K562 (cell line): ENCODE results near the gene CCKAR. TPM values are rescaled to one million over a fixed set of nuclear protein-coding genes. Genes with fewer than 3 reads are reported as not detected.
A peak's percentile ranks its signal among the peaks of the same experiment; 100 is the strongest.

Experiments used
- ATAC-seq: fragments of 200-7000 bp; cut with Tn5 transposase; 3 replicates; pipeline ENCODE4 v1.9.1; 2020; ENCODE audit warnings: moderate library complexity
- BruUV-seq: library from RNA; stranded (reverse); fragments of 400-500 nt; replicated peaks from 2 replicates; lab custom pipeline; 2021; lab: Mats Ljungman, UMichigan
- CTCF ChIA-PET: fragments of 300-600 bp; formaldehyde crosslinking; extraction: SDS; loops from one replicate; lab custom pipeline; 2021; ENCODE audit warnings: low intra/inter-chr PET ratio; lab: Yijun Ruan, JAX
- POLR2A ChIA-PET: fragments of 300-600, 350-650 bp; sonication (Branson Sonifier 250); formaldehyde crosslinking; extraction: SDS; loops from one replicate; lab custom pipeline; 2021; ENCODE audit warnings: antibody characterized with exemption, inconsistent platforms; lab: Yijun Ruan, JAX
- DNase-seq, 4 experiments: peaks; one replicate each; pipeline versions ENCODE4 v3.0.0 to v3.0.0-alpha.2; 2011 to 2018; ENCODE audit warnings: low spot score in 3 of 4, mixed read lengths in 3 of 4; ENCODE audit errors: extremely low read depth in 1 of 4
- FAIRE-seq: peaks from 2 replicates; lab custom pipeline; 2011; peaks lifted over from hg19 to GRCh38; lab: Jason Lieb, UNC
- H2AFZ ChIP-seq: 2 replicates; pipeline ENCODE4 v1.6.0; 2011; ENCODE audit warnings: low read depth, low read length, control low read depth, inconsistent platforms
- H3K27ac ChIP-seq: fragments of 200-600 bp; 3 replicates; pipeline ENCODE4 v1.8.0; 2011; ENCODE audit warnings: low read depth, mild to moderate bottlenecking, control low read depth, inconsistent platforms, low read length, moderate library complexity, mixed read lengths; ENCODE audit errors: extremely low read depth
- H3K27me3 ChIP-seq, 2 experiments: fragments of 300-600 bp in 1 of 2; 2 replicates in 1 of 2; 3 replicates in 1 of 2; pipeline versions ENCODE4 v1.6.0 to v1.8.0; 2011; ENCODE audit warnings: inconsistent platforms in 2 of 2, low read length in 2 of 2, mild to moderate bottlenecking in 1 of 2, mixed read lengths in 1 of 2, moderate library complexity in 1 of 2; ENCODE audit not compliant: control insufficient read depth in 2 of 2, insufficient read depth in 2 of 2
- H3K36me3 ChIP-seq: fragments of 300-600 bp; 3 replicates; pipeline ENCODE4 v1.8.0; 2011; ENCODE audit warnings: mild to moderate bottlenecking, low read length, inconsistent platforms; ENCODE audit not compliant: control insufficient read depth, insufficient read depth
- H3K4me1 ChIP-seq, 2 experiments: fragments of 200-600 bp in 1 of 2; replicated peaks in 1 of 2; 2 replicates in 1 of 2; 3 replicates in 1 of 2; pipeline versions ENCODE4 v1.5.1 to v1.8.0; 2011; ENCODE audit warnings: inconsistent platforms in 2 of 2, low read length in 2 of 2, mild to moderate bottlenecking in 1 of 2, mixed read lengths in 1 of 2, moderate library complexity in 1 of 2; ENCODE audit not compliant: control insufficient read depth in 2 of 2, insufficient read depth in 2 of 2
- H3K4me2 ChIP-seq: 2 replicates; pipeline ENCODE4 v1.6.1; 2011; ENCODE audit warnings: low read length, control low read depth, inconsistent platforms, mixed read lengths; ENCODE audit not compliant: insufficient read depth
- H3K4me3 ChIP-seq: fragments of 200-600 bp; sonication (generic), shearing (Covaris generic); 2 replicates; pipeline ENCODE4 v1.5.1; 2016; ENCODE audit warnings: control low read depth, inconsistent platforms
- H3K79me2 ChIP-seq: fragments of 200-600 bp; 3 replicates; pipeline ENCODE4 v1.8.0; 2011; ENCODE audit warnings: low read length, inconsistent platforms; ENCODE audit not compliant: control insufficient read depth, insufficient read depth
- H3K9ac ChIP-seq, 2 experiments: 2 replicates each; pipeline versions ENCODE4 v1.6.0 to v1.6.1; 2011; ENCODE audit warnings: low read depth in 2 of 2, low read length in 2 of 2, control low read depth in 1 of 2, inconsistent platforms in 1 of 2, mild to moderate bottlenecking in 1 of 2, mixed read lengths in 1 of 2; ENCODE audit not compliant: insufficient read depth in 1 of 2
- H3K9me1 ChIP-seq: one replicate; pipeline ENCODE4 v1.6.0; 2011; ENCODE audit warnings: inconsistent platforms, mild to moderate bottlenecking, low read length, moderate library complexity; ENCODE audit not compliant: control insufficient read depth, insufficient read depth
- H3K9me3 ChIP-seq: replicated peaks from 2 replicates; pipeline ENCODE4 v1.5.1; 2011; ENCODE audit warnings: low read depth, low read length, inconsistent platforms; ENCODE audit not compliant: control insufficient read depth, insufficient read depth
- H4K20me1 ChIP-seq: replicated peaks from 2 replicates; pipeline ENCODE4 v1.6.1; 2011; ENCODE audit warnings: low read length, inconsistent platforms, mixed read lengths; ENCODE audit not compliant: control insufficient read depth, insufficient read depth
- DMBX1 ChIP-seq: fragments of 250-450 bp; sonication (Bioruptor Pico); IDR thresholded peaks from 2 replicates; pipeline ENCODE4 v1.8.0; 2022; ENCODE audit warnings: inconsistent platforms, mild to moderate bottlenecking, moderate library complexity, borderline replicate concordance
- HLTF ChIP-seq: fragments of 450-650 bp; IDR thresholded peaks from 2 replicates; pipeline ENCODE4 v1.6.1; 2016
- HMBOX1 ChIP-seq: sonication (generic); IDR thresholded peaks from 2 replicates; pipeline ENCODE4 v1.6.1; 2016
- SMC3 ChIP-seq: conservative IDR thresholded peaks from 2 replicates; pipeline ENCODE4 v1.6.1; 2011; ENCODE audit warnings: low read depth, low read length, improper control_type of control experiment; ENCODE audit not compliant: insufficient read depth
- ZNF217 ChIP-seq: sonication (generic); formaldehyde crosslinking; IDR thresholded peaks from 2 replicates; pipeline ENCODE4 v1.8.0; 2022; ENCODE audit warnings: mild to moderate bottlenecking, missing genetic modification reagents
- WGBS: fragments of 100-300 bp; shearing (Covaris generic); methylation state at CpG from one replicate; pipeline ENCODE4 v1.1.6; 2016; ENCODE audit warnings: low coverage, mixed read lengths; ENCODE audit not compliant: insufficient coverage; ENCODE audit errors: missing lambda C conversion rate; 5-methylcytosine and 5-hydroxymethylcytosine counted together
- in situ Hi-C: fragments of 300-500 bp; cut with MboI; formaldehyde crosslinking; loops from 4 replicates; pipeline ENCODE4 v1.15.0; 2018; ENCODE audit warnings: inconsistent platforms, mixed read lengths
- intact Hi-C: fragments of 100-400 bp; cut with micrococcal nuclease; formaldehyde crosslinking; loops from 2 replicates; pipeline ENCODE4 v1.14.2; 2022
- polyA plus RNA-seq, 8 experiments: library from polyadenylated mRNA; depleted of rRNA in 4 of 8; stranded (reverse) in 5 of 8; unstranded in 3 of 8; fragments of >200 nt; fragmentation: Nextera tagmentation in 2 of 8; fragmentation: Illumina TruSeq in 1 of 8; extraction: Ambion mirVana in 2 of 8; extraction: Trizol in 1 of 8; gene quantifications; 2 replicates each; pipeline versions ENCODE4 v1.2.1 to v1.2.3, GENCODE V29; 2011 to 2014; ENCODE audit warnings: inconsistent platforms in 1 of 8, missing spikeins in 1 of 8
- total RNA-seq, 7 experiments: library from RNA; depleted of rRNA in 6 of 7; stranded (reverse); fragments of >200 nt in 6 of 7; fragmentation: Illumina TruSeq in 2 of 7; extraction: Trizol in 2 of 7; gene quantifications; 2 replicates each; pipeline versions ENCODE4 v1.2.1 to v1.2.3, GENCODE V29; 2011 to 2021; ENCODE audit warnings: low replicate concordance in 1 of 7

CCKAR gene
- total and polyA plus RNA-seq, 9 of the 15 experiments (the other 6 are each of a cell fraction or from before 2014, with no cell fraction given), result not detected

GRCh38 chr4:26451597-26451996 lies 38.7 kb downstream of the CCKAR start (continued):
- no peak for TF ChIP-seq HMBOX1

- 19% methylated on average over 5 of the region's 5 CpGs for WGBS
- Histone ChIP-seq H3K9me3 (no peaks in the 10 kb centered on the region), H2AFZ (no peak overlapping the region), H3K4me1 (0 out of 5 replicates have a peak, but pooled peaks cover 0 to 2% of the 10 kb centered on the region in 2 experiments), H3K4me3 (no peak overlapping the region), H3K27me3 (peaks cover 0 to 5% of the 10 kb centered on the region in 2 experiments; a peak in 2 of 5 replicates)
- POLR2A ChIA-PET, result no interaction called here
- no peak for ATAC-seq
- in situ Hi-C loops, result loop anchor here (10.0 kb wide), 1 partner anchor 564 kb away; no protein-coding TSS in a partner anchor
- TF ChIP-seq ZNF217 (CRISPR knock-in tag), result no peak
- TF ChIP-seq SMC3, result no peak
- no peak for TF ChIP-seq HLTF
- TF ChIP-seq DMBX1 (CRISPR knock-in tag), result no peak
- TF ChIP-seq, all 486 proteins: peak for 0
- FAIRE-seq (peak; percentile 58), DNase-seq (no peak)
- Histone ChIP-seq H3K9me1 (no peaks in the 10 kb centered on the region), H3K27ac (no peak overlapping the region), H3K4me2 (no peak overlapping the region), H3K36me3 (no peaks in the 10 kb centered on the region), H3K79me2 (no peaks in the 10 kb centered on the region), H3K9ac (no peak overlapping the region), H4K20me1 (no peaks in the 10 kb centered on the region)
- CTCF ChIA-PET, result no interaction called here
- BruUV-seq, result no TSS peak
- intact Hi-C loops, result loop anchor here (10.0 kb wide), 1 partner anchor 414 kb away; the partner anchor contains the start of gene STIM2
Measured at GRCh38 chr4:26450418-26450817, 39.9 kb downstream of the CCKAR start.
